Calu3 (cell line): Measurements from ENCODE around the gene HESX1. TPM values are rescaled to one million over a fixed set of nuclear protein-coding genes. Genes with fewer than 3 reads are reported as not detected.

ENCODE experiments used
- BruUV-seq: library from RNA; stranded (reverse); fragments of 400-500 nt; replicated peaks from 2 replicates; lab custom pipeline; 2021; lab: Mats Ljungman, UMichigan
- CTCF ChIA-PET: fragments of 300-600 bp; sonication (Branson Sonifier 250); formaldehyde crosslinking; loops from one replicate; lab custom pipeline; 2022; ENCODE audit warnings: antibody characterized with exemption; lab: Charles Lee
- DNase-seq: peaks from one replicate; pipeline ENCODE4 v3.0.0; 2022
- H3K27ac Mint-ChIP-seq: one replicate; pipeline ENCODE4 v1.8.0; 2022; ENCODE audit warnings: mixed read lengths; ENCODE audit not compliant: unreplicated experiment
- H3K27me3 Mint-ChIP-seq: one replicate; pipeline ENCODE4 v1.8.0; 2022; ENCODE audit warnings: mixed read lengths; ENCODE audit not compliant: unreplicated experiment
- H3K36me3 Mint-ChIP-seq: one replicate; pipeline ENCODE4 v1.8.0; 2022; ENCODE audit warnings: mild to moderate bottlenecking, moderate library complexity, mixed read lengths; ENCODE audit not compliant: insufficient read depth, unreplicated experiment
- H3K4me1 Mint-ChIP-seq: one replicate; pipeline ENCODE4 v1.8.0; 2022; ENCODE audit warnings: mild to moderate bottlenecking, low read depth, mixed read lengths; ENCODE audit not compliant: unreplicated experiment
- H3K4me3 Mint-ChIP-seq: one replicate; pipeline ENCODE4 v1.8.0; 2022; ENCODE audit warnings: mild to moderate bottlenecking, low read depth, moderate library complexity, mixed read lengths; ENCODE audit not compliant: unreplicated experiment
- H3K9me3 Mint-ChIP-seq: one replicate; pipeline ENCODE4 v1.8.0; 2022; ENCODE audit warnings: low read depth, mixed read lengths; ENCODE audit not compliant: unreplicated experiment
- CTCF ChIP-seq: fragments of 200-600 bp; IDR thresholded peaks from one replicate; pipeline ENCODE4 v1.8.0; 2022; ENCODE audit warnings: antibody characterized with exemption; ENCODE audit not compliant: unreplicated experiment
- intact Hi-C: fragments of 100-400 bp; cut with micrococcal nuclease; formaldehyde crosslinking; loops from one replicate; pipeline ENCODE4 v1.10.0; 2022; ENCODE audit not compliant: unreplicated experiment
- total RNA-seq: library from RNA; stranded (reverse); gene quantifications from 2 replicates; pipeline ENCODE4 v1.2.3, GENCODE V29; 2022

The HESX1 gene
- total RNA-seq, 1 experiment from 2014 or later, result 0.78 TPM

GRCh38 chr3:57164217-57164656 is 35.5 kb downstream of the HESX1 start:
- no peak for TF ChIP-seq CTCF
- Mint-ChIP-seq H3K27me3 (peaks cover 65% of the 10 kb centered on the region), H3K4me3 (peak overlapping the region; percentile 74), H3K4me1 (peaks cover 14% of the 10 kb centered on the region), H3K27ac (no peak overlapping the region), H3K36me3 (peaks cover 19% of the 10 kb centered on the region), H3K9me3 (no peaks in the 10 kb centered on the region)
- intact Hi-C loops, result no loop called here
- BruUV-seq, result no TSS peak
- DNase-seq, result peak; percentile 15
- CTCF ChIA-PET, result no interaction called here

- Mint-ChIP-seq H3K27ac (no peak overlapping the region), H3K27me3 (peaks cover 65% of the 10 kb centered on the region), H3K9me3 (no peaks in the 10 kb centered on the region), H3K4me1 (peaks cover 14% of the 10 kb centered on the region), H3K36me3 (peaks cover 19% of the 10 kb centered on the region), H3K4me3 (peak overlapping the region; percentile 74)
- DNase-seq, result no peak
- intact Hi-C loops, result no loop called here
- CTCF ChIA-PET, result no interaction called here
- BruUV-seq, result no TSS peak
- no peak for TF ChIP-seq CTCF
These were observed 36.0 kb downstream of the HESX1 start for GRCh38 chr3:57163751-57164150.

DNA sequence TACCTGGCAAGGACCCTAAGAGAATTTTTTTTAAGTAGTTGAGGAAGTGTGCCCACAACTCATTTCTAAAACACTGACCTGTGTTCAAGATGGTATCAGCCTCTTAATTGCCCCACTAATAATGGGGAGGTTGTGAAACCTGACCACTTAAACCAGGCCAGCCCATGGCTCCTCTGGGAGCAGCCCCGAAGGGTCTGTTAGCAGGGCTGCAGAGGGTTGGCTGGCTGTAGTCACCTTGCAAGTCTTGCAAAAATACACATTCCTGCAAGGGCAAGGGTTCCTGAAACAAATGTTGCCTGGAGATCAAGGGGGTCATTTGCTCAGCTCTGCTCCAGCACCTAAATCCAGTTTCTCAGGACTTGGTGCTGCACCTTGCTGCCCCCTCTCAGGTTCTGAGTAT is 37.9 kb downstream of the HESX1 start:
- Mint-ChIP-seq H3K36me3 (peaks cover 19% of the 10 kb centered on the region), H3K27ac (no peak overlapping the region), H3K27me3 (peaks cover 64% of the 10 kb centered on the region), H3K4me3 (no peak overlapping the region), H3K9me3 (no peaks in the 10 kb centered on the region), H3K4me1 (peaks cover 14% of the 10 kb centered on the region)
- TF ChIP-seq CTCF, result no peak
- no TSS peak for BruUV-seq
- DNase-seq, result no peak
- intact Hi-C loops, result no loop called here
- CTCF ChIA-PET, result interaction anchor here (0.5 kb wide), 1 partner anchor 644 kb away, joined by 3 read pairs; no protein-coding TSS in a partner anchor

DNA sequence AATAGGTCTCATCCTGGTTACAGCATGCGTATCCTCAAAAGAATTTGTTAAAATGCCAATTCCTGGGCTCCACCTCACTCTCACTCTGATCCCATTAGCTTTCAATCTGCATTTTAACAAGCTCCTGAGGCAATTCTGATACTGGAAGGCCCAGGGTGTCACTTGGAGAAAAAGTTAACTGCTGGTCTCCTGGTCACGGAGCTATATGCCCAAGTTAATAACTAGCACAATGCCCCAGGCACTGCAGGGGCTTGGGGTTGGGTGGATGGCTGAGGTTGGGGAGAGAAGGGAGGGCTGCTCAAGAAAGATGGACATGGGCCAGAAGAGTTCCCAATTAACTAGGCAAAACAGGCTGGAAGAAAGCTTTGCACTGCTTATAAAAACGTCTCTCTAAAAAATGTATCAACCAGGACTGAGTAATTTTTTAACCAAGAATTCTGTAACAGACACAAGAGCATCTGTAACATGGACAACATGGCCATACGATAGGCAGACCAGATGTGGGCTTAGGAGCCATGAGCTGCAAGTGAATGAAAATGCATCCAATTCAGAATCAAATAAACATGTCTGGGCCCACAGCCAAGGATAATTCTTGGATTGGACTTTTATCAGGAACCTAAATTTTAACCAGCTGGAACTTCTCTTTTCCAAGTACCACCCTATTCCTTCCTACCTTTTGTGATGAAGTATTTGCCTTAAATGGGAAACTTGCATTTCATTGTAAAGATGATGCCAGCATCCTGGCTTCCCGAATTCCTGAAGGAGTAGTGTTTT is 38.8 kb downstream of the HESX1 start:
- TF ChIP-seq CTCF, result no peak
- Mint-ChIP-seq H3K27ac (no peak overlapping the region), H3K36me3 (peaks cover 18% of the 10 kb centered on the region), H3K27me3 (peaks cover 63% of the 10 kb centered on the region), H3K4me3 (no peak overlapping the region), H3K4me1 (peaks cover 4% of the 10 kb centered on the region), H3K9me3 (no peaks in the 10 kb centered on the region)
- intact Hi-C loops, result no loop called here
- no peak for DNase-seq
- BruUV-seq, result no TSS peak
- CTCF ChIA-PET, result interaction anchor here (0.6 kb wide), 1 partner anchor 78 kb away, joined by 8 read pairs; no protein-coding TSS in a partner anchor
